Activated T-cell treated with anti-CD3 and anti-CD28 coated beads, Interleukin-2, amount 50 U/mL, for 4 hours (primary cell): ENCODE results near the gene LAMB2. TPM values are rescaled to one million over a fixed set of nuclear protein-coding genes. Genes with fewer than 3 reads are reported as not detected.

Source experiments
- ATAC-seq, 2 donors: fragments of 200-7000 bp; cut with Tn5 transposase; one replicate each; pipeline ENCODE4 v1.10.0; 2021
- DNase-seq: peaks from one replicate; pipeline ENCODE4 v3.0.0-alpha.2; 2020
- H3K27me3 Mint-ChIP-seq: one replicate; pipeline ENCODE4 v1.8.0; 2021; ENCODE audit warnings: low read depth, mixed read lengths
- H3K36me3 Mint-ChIP-seq: one replicate; pipeline ENCODE4 v1.8.0; 2022; ENCODE audit warnings: mixed read lengths; ENCODE audit not compliant: insufficient read depth
- H3K4me1 Mint-ChIP-seq: one replicate; pipeline ENCODE4 v1.8.0; 2021; ENCODE audit warnings: low read depth, mixed read lengths
- H3K4me3 Mint-ChIP-seq: one replicate; pipeline ENCODE4 v1.8.0; 2021; ENCODE audit warnings: mild to moderate bottlenecking, moderate library complexity, mixed read lengths
- H3K9me3 Mint-ChIP-seq: one replicate; pipeline ENCODE4 v1.8.0; 2021; ENCODE audit warnings: mixed read lengths
- total RNA-seq, 3 donors: library from RNA; stranded (reverse); gene quantifications; one replicate each; pipeline ENCODE4 v1.2.1, GENCODE V29; 2021

Gene LAMB2
- total RNA-seq, 3 donors from 2014 or later, result 1.6 to 2.4 (median 2.0) TPM

- no peaks in the 10 kb centered on the region for H3K4me1 Mint-ChIP-seq
- H3K4me3 Mint-ChIP-seq, result no peak overlapping the region
- peaks cover 37% of the 10 kb centered on the region for H3K27me3 Mint-ChIP-seq
- ATAC-seq (no peak), DNase-seq (no peak)
- no peaks in the 10 kb centered on the region for H3K9me3 Mint-ChIP-seq
- no peaks in the 10 kb centered on the region for H3K36me3 Mint-ChIP-seq
These were observed 2.6 kb upstream of the LAMB2 start for GRCh38 chr3:49135499-49135898.

- ATAC-seq (no peak), DNase-seq (no peak)
- H3K36me3 Mint-ChIP-seq, result no peaks in the 10 kb centered on the region
- no peak overlapping the region for H3K4me3 Mint-ChIP-seq
- no peaks in the 10 kb centered on the region for H3K4me1 Mint-ChIP-seq
- H3K9me3 Mint-ChIP-seq, result no peaks in the 10 kb centered on the region
- peaks cover 35% of the 10 kb centered on the region for H3K27me3 Mint-ChIP-seq
These were observed 1.8 kb upstream of the LAMB2 start for GRCh38 chr3:49134471-49135265.

- Mint-ChIP-seq H3K9me3 (no peaks in the 10 kb centered on the region), H3K36me3 (no peaks in the 10 kb centered on the region), H3K27me3 (peaks cover 35% of the 10 kb centered on the region), H3K4me3 (no peak overlapping the region), H3K4me1 (no peaks in the 10 kb centered on the region)
- ATAC-seq (no peak), DNase-seq (no peak)
These were observed 539 bp upstream of the LAMB2 start for GRCh38 chr3:49133226-49133951.

GRCh38 chr3:49132073-49132436 lies 795 bp downstream of the LAMB2 start:
- Mint-ChIP-seq H3K9me3 (no peaks in the 10 kb centered on the region), H3K4me3 (no peak overlapping the region), H3K27me3 (peaks cover 31% of the 10 kb centered on the region), H3K4me1 (no peaks in the 10 kb centered on the region), H3K36me3 (no peaks in the 10 kb centered on the region)
- no peak for DNase-seq
- no peak for ATAC-seq

- H3K36me3 Mint-ChIP-seq, result no peaks in the 10 kb centered on the region
- no peak overlapping the region for H3K4me3 Mint-ChIP-seq
- no peak for ATAC-seq
- H3K4me1 Mint-ChIP-seq, result no peaks in the 10 kb centered on the region
- H3K9me3 Mint-ChIP-seq, result no peaks in the 10 kb centered on the region
- peaks cover 31% of the 10 kb centered on the region for H3K27me3 Mint-ChIP-seq
- no peak for DNase-seq
These were observed 1.3 kb downstream of the LAMB2 start for GRCh38 chr3:49131576-49131975.

GRCh38 chr3:49131040-49131439 lies 1.8 kb downstream of the LAMB2 start:
- Mint-ChIP-seq H3K4me3 (no peak overlapping the region), H3K27me3 (peaks cover 26% of the 10 kb centered on the region), H3K36me3 (no peaks in the 10 kb centered on the region), H3K9me3 (no peaks in the 10 kb centered on the region), H3K4me1 (no peaks in the 10 kb centered on the region)
- DNase-seq, result no peak
- no peak for ATAC-seq

GRCh38 chr3:49124991-49125670 lies 7.7 kb downstream of the LAMB2 start:
- Mint-ChIP-seq H3K27me3 (no peaks in the 10 kb centered on the region), H3K9me3 (no peaks in the 10 kb centered on the region), H3K36me3 (no peaks in the 10 kb centered on the region), H3K4me1 (peaks cover 7% of the 10 kb centered on the region), H3K4me3 (no peak overlapping the region)
- DNase-seq (no peak), ATAC-seq (no peak)

GRCh38 chr3:49124203-49124602 lies 8.6 kb downstream of the LAMB2 start:
- H3K9me3 Mint-ChIP-seq, result no peaks in the 10 kb centered on the region
- no peaks in the 10 kb centered on the region for H3K36me3 Mint-ChIP-seq
- H3K4me3 Mint-ChIP-seq, result no peak overlapping the region
- peaks cover 12% of the 10 kb centered on the region for H3K4me1 Mint-ChIP-seq
- DNase-seq, result no peak
- no peak for ATAC-seq
- no peaks in the 10 kb centered on the region for H3K27me3 Mint-ChIP-seq

- Mint-ChIP-seq H3K4me3 (no peak overlapping the region), H3K9me3 (no peaks in the 10 kb centered on the region), H3K27me3 (no peaks in the 10 kb centered on the region), H3K4me1 (peaks cover 16% of the 10 kb centered on the region), H3K36me3 (no peaks in the 10 kb centered on the region)
- no peak for DNase-seq
- no peak for ATAC-seq
These were observed 9.2 kb downstream of the LAMB2 start for GRCh38 chr3:49123687-49124086.

GRCh38 chr3:49122886-49123545 lies 9.8 kb downstream of the LAMB2 start:
- Mint-ChIP-seq H3K4me3 (no peak overlapping the region), H3K4me1 (peaks cover 16% of the 10 kb centered on the region), H3K36me3 (no peaks in the 10 kb centered on the region), H3K9me3 (no peaks in the 10 kb centered on the region), H3K27me3 (no peaks in the 10 kb centered on the region)
- DNase-seq, result no peak
- no peak for ATAC-seq

- Mint-ChIP-seq H3K36me3 (peaks cover 5% of the 10 kb centered on the region), H3K27me3 (no peaks in the 10 kb centered on the region), H3K4me1 (peaks cover 18% of the 10 kb centered on the region), H3K4me3 (peak overlapping the region; percentile 87), H3K9me3 (no peaks in the 10 kb centered on the region)
- DNase-seq, result no peak
- ATAC-seq, result no peak
These were observed 10.4 kb downstream of the LAMB2 start for GRCh38 chr3:49122451-49122850.

GRCh38 chr3:49122022-49122421 lies 10.8 kb downstream of the LAMB2 start:
- ATAC-seq (no peak), DNase-seq (no peak)
- Mint-ChIP-seq H3K9me3 (no peaks in the 10 kb centered on the region), H3K36me3 (peaks cover 7% of the 10 kb centered on the region), H3K4me1 (peaks cover 18% of the 10 kb centered on the region), H3K27me3 (no peaks in the 10 kb centered on the region), H3K4me3 (peak overlapping the region; percentile 87)

- DNase-seq, result no peak
- H3K4me3 Mint-ChIP-seq, result peak overlapping the region; percentile 87
- no peaks in the 10 kb centered on the region for H3K9me3 Mint-ChIP-seq
These were observed 11.6 kb downstream of the LAMB2 start for GRCh38 chr3:49121132-49121736.

More at GRCh38 chr3:49121132-49121736, 11.6 kb downstream of the LAMB2 start:
- ATAC-seq, result no peak
- Mint-ChIP-seq H3K36me3 (peaks cover 12% of the 10 kb centered on the region), H3K27me3 (no peaks in the 10 kb centered on the region), H3K4me1 (peaks cover 18% of the 10 kb centered on the region)
